CD4-positive, alpha-beta T cell treated with Interleukin-17A for 1 hour (primary cell): Measurements from ENCODE around the gene YKT6.
"Not testable (repeated sequence)": the region's sequence is repeated elsewhere in the genome, so short reads cannot be mapped to it uniquely, and the experiment has no call there.

Experiments used
- DNase-seq: peaks from one replicate; pipeline ENCODE4 v3.0.0-alpha.2; 2020

YKT6 gene

GRCh38 chr7:44194562-44195145 lies 6.1 kb upstream of the YKT6 start:
- DNase-seq = no peak

GRCh38 chr7:44195889-44196288 lies 4.9 kb upstream of the YKT6 start:
- DNase-seq = no peak

DNA sequence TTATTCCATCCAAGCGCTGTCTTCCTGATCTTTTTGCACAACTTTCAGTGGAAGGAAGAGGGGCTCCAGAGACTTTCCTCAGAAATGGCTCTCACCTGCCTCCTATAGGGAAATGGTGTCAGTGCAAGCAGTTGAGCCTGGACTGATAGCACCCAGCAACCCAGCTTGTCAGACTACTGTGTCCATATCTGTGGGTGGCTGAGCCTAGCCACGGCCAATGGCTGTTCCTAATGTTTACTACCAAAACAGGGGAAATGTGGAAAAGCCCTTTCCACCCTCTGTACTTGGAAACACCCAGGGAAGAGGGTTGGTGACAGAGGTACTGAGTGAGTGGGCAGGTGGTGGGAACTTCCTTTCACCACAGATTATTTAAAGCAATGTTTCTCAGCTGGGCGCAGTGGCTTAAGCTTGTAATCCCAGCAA lies 4.3 kb upstream of the YKT6 start:
- DNase-seq = peak; percentile 39

- no peak for DNase-seq
These were observed 3.3 kb upstream of the YKT6 start for GRCh38 chr7:44197474-44197873.

DNA sequence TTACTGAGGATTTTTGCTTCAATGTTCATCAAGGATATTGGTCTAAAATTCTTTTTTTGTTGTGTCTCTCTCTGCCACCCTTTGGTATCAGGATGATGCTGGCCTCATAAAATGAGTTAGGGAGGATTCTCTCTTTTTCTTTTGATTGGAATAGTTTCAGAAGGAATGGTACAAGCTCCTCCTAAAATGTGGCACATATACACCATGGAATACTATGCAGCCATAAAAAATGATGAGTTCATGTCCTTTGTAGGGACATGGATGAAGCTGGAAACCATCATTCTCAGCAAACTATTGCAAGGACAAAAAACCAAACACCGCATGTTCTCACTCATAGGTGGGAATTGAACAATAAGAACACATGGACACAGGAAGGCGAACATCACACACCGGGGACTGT lies 615 bp upstream of the YKT6 start:
- DNase-seq = not testable (repeated sequence)

- no peak for DNase-seq
These were observed 1.0 kb downstream of the YKT6 start for GRCh38 chr7:44201813-44202212.

DNA sequence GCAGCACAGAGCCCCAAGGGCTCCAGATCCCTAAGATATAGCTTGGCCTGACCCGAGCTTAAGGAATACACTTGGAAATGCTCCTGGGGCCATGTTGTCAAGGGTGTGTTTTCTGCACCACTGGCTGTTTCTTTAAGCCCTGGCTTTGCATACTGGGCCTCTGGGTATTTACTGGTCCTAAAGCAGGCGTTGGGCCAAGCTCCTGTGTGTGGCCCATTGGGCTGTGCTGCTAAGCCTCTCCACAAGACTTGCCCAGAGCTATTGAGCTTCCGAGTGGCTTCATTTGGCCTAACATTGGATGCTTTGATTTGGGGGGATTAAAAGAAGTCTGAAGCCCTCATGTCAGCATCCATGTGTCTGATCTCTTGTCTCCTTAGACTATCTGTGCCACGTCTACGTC lies 5.2 kb downstream of the YKT6 start:
- DNase-seq = no peak

DNA sequence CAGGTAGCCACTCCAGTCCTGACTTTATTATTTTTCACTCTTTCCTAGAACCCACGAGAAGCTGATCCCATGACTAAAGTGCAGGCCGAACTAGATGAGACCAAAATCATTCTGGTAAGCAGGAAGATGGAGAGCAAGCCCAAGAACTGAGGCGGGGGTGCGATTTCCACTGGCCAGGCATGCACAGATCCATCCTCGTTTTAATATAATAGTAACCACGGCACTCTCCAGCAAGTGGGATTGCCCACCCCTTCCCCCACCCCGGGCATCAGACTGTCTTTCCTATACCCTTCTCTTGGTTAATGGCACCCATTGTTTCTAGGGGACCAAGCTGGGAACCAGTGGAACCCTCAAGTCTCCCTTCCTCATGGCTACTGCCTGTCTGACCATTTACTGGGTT lies 7.3 kb downstream of the YKT6 start:
- DNase-seq = no peak

DNA sequence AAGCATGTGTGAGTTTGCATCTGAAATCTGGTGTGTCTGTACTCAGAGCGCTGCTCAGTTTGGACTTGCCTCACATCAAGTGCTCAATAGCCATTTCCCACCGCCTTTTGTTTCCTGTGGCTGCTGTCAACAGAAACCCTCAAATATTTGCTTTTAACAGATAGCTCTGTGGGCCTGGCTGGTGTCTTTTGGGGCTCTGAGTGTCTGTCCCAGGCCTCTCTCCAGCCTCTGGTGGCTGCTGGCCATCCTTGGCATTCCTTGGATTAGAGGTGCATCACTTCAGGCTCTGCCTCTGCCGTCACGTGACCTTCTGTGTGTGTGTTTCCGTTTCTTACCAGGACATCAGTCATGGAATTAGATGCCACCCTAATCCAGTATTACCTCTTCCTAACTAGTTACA lies 9.3 kb downstream of the YKT6 start:
- DNase-seq = no peak

GRCh38 chr7:44211126-44211675 lies 10.4 kb downstream of the YKT6 start:
- no peak for DNase-seq

DNA sequence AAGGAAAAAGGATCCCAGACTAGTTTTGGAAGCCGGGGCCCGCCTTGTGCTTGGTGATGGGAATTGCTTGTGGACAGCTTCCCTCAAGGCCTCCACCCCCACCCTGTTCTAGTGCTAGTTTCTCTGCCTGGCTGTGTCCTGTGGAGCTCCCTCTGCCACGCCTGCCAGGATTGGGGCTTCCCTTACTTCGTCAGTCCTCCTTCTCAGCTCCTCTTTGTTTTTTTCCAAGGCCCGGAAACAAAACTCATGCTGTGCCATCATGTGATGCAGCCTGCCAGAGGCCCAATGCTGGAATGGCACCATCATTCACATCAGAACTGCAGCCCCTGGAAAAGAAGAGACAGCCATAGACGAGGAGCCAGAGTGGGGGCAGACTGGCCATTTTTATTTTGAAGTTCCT lies 11.2 kb downstream of the YKT6 start:
- no peak for DNase-seq

- DNase-seq = no peak
These were observed 11.9 kb downstream of the YKT6 start for GRCh38 chr7:44212581-44213184.

DNA sequence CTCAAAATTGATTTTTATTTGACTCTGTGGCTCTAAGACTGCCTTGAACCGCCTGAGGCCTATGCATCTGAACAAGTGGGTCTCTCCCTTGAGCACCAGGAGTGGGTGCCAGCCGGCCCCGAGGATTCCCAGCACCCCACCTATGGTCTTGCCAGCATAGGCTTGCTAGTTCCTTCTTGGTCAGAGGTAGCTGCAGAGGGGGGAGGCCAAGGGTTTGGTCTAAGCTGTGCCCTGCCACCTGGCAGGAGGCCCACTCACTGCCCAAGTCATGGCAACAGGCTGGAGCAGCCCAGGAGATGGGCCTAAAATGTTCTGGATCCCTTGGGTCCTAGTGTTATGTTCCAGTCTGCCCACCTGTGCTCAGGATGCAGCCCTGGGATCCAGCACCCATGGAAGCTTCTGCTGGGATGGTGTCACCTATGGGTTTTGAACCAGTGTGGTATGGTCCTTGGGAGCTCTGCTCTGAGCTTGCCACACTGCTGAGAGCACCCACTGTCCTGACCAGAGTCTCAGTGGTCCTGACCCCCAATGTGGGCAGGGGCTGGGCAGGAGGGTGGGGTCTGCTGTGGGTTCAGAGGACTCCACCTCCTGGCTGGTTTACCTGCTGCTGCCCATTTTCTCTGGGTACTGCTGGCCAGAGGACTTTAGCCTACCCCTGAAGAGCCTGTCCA lies 12.6 kb downstream of the YKT6 start:
- no peak for DNase-seq

DNA sequence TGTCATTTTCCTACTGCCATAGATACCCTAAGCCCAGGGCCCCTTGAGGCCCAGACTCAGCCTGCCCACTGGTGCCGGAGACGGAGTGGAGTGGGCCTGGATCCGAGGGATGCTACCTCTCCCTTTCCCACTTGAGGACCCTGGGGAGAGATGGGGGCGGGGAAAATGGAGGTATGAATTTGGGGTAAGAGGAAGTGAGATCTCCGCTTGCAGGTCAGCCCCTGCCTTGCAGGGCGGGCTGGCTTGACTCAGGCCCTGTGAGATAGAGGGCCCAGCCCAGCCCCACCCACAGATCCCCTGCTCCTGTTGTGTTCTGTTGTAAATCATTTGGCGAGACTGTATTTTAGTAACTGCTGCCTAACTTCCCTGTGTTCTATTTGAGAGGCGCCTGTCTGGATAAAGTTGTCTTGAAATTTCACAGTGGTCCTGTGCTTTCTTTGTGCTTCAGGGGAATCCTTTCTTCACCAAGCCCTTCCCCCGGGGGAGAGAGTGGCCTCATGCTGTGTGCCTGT lies 13.2 kb downstream of the YKT6 start:
- no peak for DNase-seq

GRCh38 chr7:44215531-44215930 lies 14.8 kb downstream of the YKT6 start:
- no peak for DNase-seq

DNA sequence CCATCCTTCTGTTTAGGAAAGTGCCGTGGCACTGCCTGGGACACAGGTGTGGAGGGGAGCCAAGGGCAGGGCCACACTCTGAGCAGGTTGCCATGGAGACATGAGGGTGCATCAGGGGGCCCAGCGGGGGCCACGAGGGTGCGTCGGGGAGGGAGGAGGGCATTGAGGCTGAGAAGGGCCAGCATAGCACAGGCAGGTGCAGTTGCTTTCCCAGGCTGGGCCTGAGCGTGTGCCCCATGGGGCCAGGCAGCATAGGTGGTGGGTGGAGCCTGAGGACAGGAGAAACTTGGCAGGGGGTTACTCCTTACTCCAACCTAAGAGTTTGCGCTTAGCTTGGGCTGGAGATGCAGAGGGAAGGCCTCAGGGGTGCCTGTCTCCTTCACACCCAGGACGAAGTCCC lies 15.2 kb downstream of the YKT6 start:
- no peak for DNase-seq

- no peak for DNase-seq
These were observed 15.9 kb downstream of the YKT6 start for GRCh38 chr7:44216521-44217222.

- DNase-seq = no peak
These were observed 16.5 kb downstream of the YKT6 start for GRCh38 chr7:44217223-44217714.

GRCh38 chr7:44217852-44218402 lies 17.1 kb downstream of the YKT6 start:
- no peak for DNase-seq

DNA sequence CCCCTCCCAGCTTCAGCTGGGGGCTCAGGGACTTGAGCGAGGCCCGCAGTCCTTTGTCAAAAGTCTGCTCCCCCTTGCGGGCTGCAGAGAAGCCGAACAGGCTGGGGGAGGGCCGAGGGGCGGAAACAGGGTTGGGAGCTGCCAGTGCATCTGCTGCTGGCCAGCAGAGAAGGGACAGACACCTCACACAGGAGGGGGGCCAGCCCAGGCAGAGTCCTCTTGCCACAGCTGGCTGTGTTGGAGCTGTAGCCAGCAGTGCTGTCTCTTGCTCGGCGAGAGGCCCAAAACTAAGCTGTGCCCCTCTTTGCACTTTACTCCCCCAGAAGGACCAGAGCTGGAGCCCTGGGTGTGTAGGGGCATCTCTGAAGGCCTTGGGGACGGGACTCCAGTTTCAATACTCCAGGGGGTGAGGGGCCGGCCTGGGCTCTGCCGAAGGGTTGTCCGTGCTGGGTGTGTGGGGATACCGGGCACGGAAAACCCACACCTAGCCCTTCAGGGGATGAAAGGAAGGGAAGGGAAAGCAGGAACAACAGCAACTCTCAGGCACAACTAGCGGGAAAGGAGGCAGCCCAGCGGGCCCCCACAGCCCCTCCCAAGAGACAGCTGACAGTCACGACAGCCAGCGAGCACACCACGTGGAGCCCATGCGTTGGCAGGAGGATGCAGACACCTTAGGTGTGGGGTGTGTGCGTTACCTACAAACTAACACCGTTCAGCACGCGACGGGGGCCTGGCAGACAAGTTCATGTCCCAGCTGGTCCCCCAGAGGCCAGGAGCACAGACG lies 17.8 kb downstream of the YKT6 start:
- DNase-seq = no peak

DNA sequence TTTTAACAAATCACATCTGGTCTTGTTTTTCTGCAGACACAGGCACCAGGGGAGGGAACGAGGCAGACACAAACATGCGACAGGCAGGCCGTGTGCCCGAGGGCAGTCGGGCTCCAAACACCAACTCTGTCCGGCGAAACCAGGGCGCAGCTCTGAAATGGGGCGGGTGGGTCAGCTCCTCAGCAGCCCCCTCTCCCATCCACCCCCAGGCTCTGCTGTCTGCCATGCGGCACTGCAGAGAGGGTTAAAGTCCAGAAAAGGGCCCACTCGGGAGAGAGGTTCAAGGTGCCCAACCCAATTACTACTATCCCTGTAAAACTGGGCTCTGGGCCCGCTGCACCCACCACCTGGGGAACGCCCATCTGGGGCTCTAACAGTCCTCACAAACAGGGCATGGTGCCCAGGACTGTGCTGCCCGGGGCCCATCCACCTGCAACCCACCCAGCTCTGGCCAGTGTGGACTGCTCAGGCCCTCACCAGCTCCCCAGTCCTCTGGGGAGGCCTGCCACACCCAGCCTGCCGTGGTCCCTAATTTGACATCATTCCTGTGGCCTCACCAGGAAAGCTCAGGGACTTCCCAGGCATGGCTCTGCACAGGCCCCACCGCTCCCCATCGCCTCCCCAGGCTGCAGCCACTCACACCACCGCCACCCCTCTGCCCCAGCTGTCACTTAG lies 18.7 kb downstream of the YKT6 start:
- no peak for DNase-seq

- DNase-seq = no peak
These were observed 19.2 kb downstream of the YKT6 start for GRCh38 chr7:44220046-44220357.
